Thoracic aorta (tissue), 2 donors: ENCODE results near the gene ZNF830. TPM values are rescaled to one million over a fixed set of nuclear protein-coding genes. Genes with fewer than 3 reads are reported as not detected.

Source experiments
- ATAC-seq: fragments of 150-250 bp; one replicate; pipeline ENCODE4 v1.8.0; 2017; ENCODE audit warnings: low read depth; ENCODE audit not compliant: insufficient number of reproducible peaks, low FRiP score
- DNase-seq: peaks from one replicate; pipeline ENCODE4 v3.0.0-alpha.2; 2020; ENCODE audit warnings: low spot score
- H3K27ac ChIP-seq, 2 donors: fragments of 200-600 bp; sonication (generic); 1 replicate in 1 of 2; 2 replicates in 1 of 2; pipeline ENCODE4 v1.5.1; 2016; ENCODE audit warnings: mild to moderate bottlenecking in 2 of 2, moderate library complexity in 2 of 2
- H3K27me3 ChIP-seq: fragments of 200-600 bp; sonication (generic); replicated peaks from 2 replicates; pipeline ENCODE4 v1.6.0; 2016; ENCODE audit warnings: mild to moderate bottlenecking; ENCODE audit not compliant: insufficient read depth
- H3K36me3 ChIP-seq: fragments of 200-600 bp; sonication (generic); one replicate; pipeline ENCODE4 v1.5.1; 2016
- H3K4me1 ChIP-seq, 2 donors: fragments of 200-600 bp; sonication (generic); 1 replicate in 1 of 2; 2 replicates in 1 of 2; pipeline versions ENCODE4 v1.5.1 to v1.6.0; 2016; ENCODE audit warnings: low read depth in 2 of 2, mild to moderate bottlenecking in 1 of 2; ENCODE audit not compliant: control insufficient read depth in 1 of 2
- H3K4me3 ChIP-seq: fragments of 200-600 bp; sonication (generic); 2 replicates; pipeline ENCODE4 v1.5.1; 2016; ENCODE audit warnings: mild to moderate bottlenecking
- H3K9me3 ChIP-seq: fragments of 200-600 bp; sonication (generic); 2 replicates; pipeline ENCODE4 v1.5.1; 2016
- CTCF ChIP-seq: fragments of 200-600 bp; sonication (generic); IDR thresholded peaks from one replicate; pipeline ENCODE4 v1.5.1; 2019; ENCODE audit warnings: antibody characterized with exemption
- total RNA-seq, 2 donors: library from RNA; depleted of rRNA; stranded (reverse); fragments of >200 nt; gene quantifications; one replicate each; pipeline versions ENCODE4 v1.1.0 to v1.2.3, GENCODE V29; 2016

ZNF830 gene
- total RNA-seq, 2 donors from 2014 or later = 5.1 to 20.1 TPM

- peak; percentile 75 for ATAC-seq
These were observed 19.6 kb downstream of the ZNF830 start for GRCh38 chr17:34980681-34981537.

GRCh38 chr17:34981538-34982241, 20.4 kb downstream of the ZNF830 start:
- no peak for TF ChIP-seq CTCF
- Histone ChIP-seq H3K27me3 (no peaks in the 10 kb centered on the region), H3K9me3 (no peaks in the 10 kb centered on the region), H3K4me1 (peaks cover 5 to 33% of the 10 kb centered on the region in 2 donors), H3K4me3 (peak overlapping the region; percentile 96), H3K36me3 (no peaks in the 10 kb centered on the region), H3K27ac (peak overlapping the region; percentile 97 to 98)
- DNase-seq (no peak), ATAC-seq (no peak)

More at GRCh38 chr17:34980681-34981537, 19.6 kb downstream of the ZNF830 start:
- peaks cover 5 to 33% of the 10 kb centered on the region in 2 donors for H3K4me1 ChIP-seq
- H3K4me3 ChIP-seq = peak overlapping the region; percentile 96
- peak overlapping the region; percentile 97 to 98 for H3K27ac ChIP-seq
- TF ChIP-seq CTCF = peak; percentile 31
- H3K9me3 ChIP-seq = no peaks in the 10 kb centered on the region
- no peaks in the 10 kb centered on the region for H3K36me3 ChIP-seq
- peak; percentile 9 for DNase-seq
- H3K27me3 ChIP-seq = no peaks in the 10 kb centered on the region

- H3K27ac ChIP-seq = no peak overlapping the region
- DNase-seq = no peak
- ATAC-seq = no peak
- no peaks in the 10 kb centered on the region for H3K27me3 ChIP-seq
- peaks cover 0 to 14% of the 10 kb centered on the region in 2 donors for H3K4me1 ChIP-seq
- no peaks in the 10 kb centered on the region for H3K9me3 ChIP-seq
- H3K36me3 ChIP-seq = peaks cover 33% of the 10 kb centered on the region
- TF ChIP-seq CTCF = no peak
- no peak overlapping the region for H3K4me3 ChIP-seq
These were observed 25.9 kb downstream of the ZNF830 start for GRCh38 chr17:34987232-34987631.

GRCh38 chr17:34988644-34989043, 27.3 kb downstream of the ZNF830 start:
- Histone ChIP-seq H3K4me1 (peaks cover 0 to under 1% of the 10 kb centered on the region in 2 donors), H3K36me3 (peaks cover 44% of the 10 kb centered on the region), H3K27me3 (no peaks in the 10 kb centered on the region), H3K27ac (no peak overlapping the region), H3K4me3 (no peak overlapping the region), H3K9me3 (no peaks in the 10 kb centered on the region)
- DNase-seq (no peak), ATAC-seq (no peak)
- no peak for TF ChIP-seq CTCF

- peaks cover 52% of the 10 kb centered on the region for H3K36me3 ChIP-seq
- DNase-seq (no peak), ATAC-seq (no peak)
- H3K4me3 ChIP-seq = no peak overlapping the region
- no peaks in the 10 kb centered on the region for H3K9me3 ChIP-seq
- H3K27ac ChIP-seq = no peak overlapping the region
- no peak for TF ChIP-seq CTCF
- H3K4me1 ChIP-seq = no peaks in the 10 kb centered on the region
- H3K27me3 ChIP-seq = no peaks in the 10 kb centered on the region
These were observed 28.1 kb downstream of the ZNF830 start for GRCh38 chr17:34989473-34989872.
